Stimulated activated CD4-positive, alpha-beta T cell treated with anti-CD3 and anti-CD28 coated beads, TNF-alpha, amount 100 ng/mL, for 24 hours (primary cell): ENCODE data around the gene MPHOSPH6.
"Not testable (repeated sequence)": the region's sequence is repeated elsewhere in the genome, so short reads cannot be mapped to it uniquely, and the experiment has no call there.

ENCODE experiments used
- DNase-seq, 3 experiments: peaks; one replicate each; pipeline ENCODE4 v3.0.0-alpha.2; 2020; ENCODE audit warnings: low read depth in 3 of 3

Gene MPHOSPH6

DNA sequence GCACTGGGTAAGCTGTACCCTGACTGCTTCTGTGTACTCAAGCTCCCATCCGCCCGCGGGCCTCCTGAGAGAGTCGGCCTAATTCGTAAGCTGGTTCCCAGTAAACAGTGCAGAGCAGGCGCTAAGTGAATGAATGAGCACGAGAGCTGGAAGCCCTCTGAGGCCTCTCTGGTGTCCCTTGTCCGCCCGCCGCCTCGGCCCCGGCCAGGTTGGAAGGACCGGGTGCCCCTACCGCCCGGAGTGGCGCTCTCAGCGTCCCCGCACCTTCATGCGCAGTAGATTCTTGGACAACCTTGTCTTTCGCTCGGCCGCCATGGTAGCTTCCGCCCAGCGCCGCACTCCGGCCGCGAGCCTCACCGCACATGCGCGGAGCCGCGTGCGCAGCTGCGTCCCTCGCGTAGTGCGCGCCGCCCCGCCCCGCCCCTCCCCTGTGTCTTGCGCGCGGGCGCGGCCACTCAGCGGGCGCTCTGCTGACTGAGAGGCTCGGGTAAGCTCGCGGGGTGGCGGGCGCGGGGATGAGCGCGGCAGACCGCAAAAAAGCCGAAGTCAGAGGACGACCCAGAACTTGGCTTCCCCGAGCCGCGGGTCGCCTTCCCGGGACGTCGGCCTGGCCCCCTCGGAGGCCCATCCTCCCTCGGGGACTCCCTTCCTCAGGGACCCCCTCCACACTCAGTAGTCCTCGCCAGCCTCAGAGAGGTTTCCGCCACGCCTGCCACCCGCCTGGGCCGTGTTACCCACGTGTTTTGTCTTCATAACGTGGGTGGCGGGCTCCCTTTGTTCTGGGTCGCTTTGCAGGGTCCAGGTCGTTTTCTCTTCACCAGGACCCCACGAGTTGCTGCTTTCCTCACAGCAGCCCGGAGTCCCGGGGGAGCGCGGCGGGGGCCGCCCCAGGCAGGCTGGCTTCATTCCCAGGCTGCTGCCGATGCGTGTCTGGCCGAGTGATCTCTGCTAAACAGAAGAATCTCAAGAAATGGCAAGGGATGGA, at the start of gene MPHOSPH6:
TSS of gene MPHOSPH6 (minus strand) at position 364 of the 985 bp plus-strand sequence. CDS start at position 315, 49 bp downstream.
- DNase-seq: peak; percentile 81 to 88 (median 81)

- no peak for DNase-seq
Measured at GRCh38 chr16:82219298-82219697, 49.3 kb upstream of the MPHOSPH6 start.

- not testable (repeated sequence) for DNase-seq
Measured at GRCh38 chr16:82209314-82209713, 39.3 kb upstream of the MPHOSPH6 start.

DNA sequence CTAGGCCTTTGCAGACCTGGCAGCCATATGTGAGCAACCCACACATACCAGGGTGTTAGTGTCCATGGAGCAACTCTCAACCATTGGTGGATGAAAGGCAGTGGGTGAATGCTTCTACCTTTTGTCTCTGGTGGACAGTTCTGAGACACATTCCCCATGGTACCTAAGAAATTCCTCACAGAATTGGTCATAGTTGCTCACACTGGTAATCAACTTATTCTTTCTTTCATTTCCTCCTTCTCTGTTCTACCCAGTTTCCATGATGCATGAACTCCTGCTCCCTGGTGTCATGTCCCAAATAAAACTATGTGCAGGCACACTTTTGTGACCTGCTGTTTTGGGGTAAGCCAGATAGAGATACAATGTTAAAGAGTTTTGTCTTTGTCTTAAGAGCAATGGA, 33.2 kb upstream of the MPHOSPH6 start:
- no peak for DNase-seq

- DNase-seq: no peak
Measured at GRCh38 chr16:82201926-82202325, 31.9 kb upstream of the MPHOSPH6 start.

- no peak for DNase-seq
Measured at GRCh38 chr16:82201351-82201750, 31.3 kb upstream of the MPHOSPH6 start.

DNA sequence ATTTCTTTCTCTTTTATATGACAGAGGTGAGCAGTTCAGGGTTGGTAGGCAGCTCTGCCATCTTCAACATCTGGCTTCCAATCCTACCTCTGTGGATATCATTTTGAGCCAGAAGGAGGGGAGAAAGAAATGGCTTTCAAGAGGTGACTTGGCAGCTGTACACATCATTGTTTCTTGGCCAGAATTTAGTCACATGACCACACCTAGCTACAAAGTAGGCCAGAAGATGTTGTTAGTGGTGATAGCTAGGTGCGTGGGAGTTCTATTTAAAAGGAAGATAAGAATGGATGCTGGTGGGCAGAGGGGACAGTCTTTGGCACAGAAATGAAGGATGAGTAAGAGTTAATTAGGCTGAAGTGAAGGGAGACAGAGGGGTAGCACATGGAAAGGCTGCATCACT, 29.2 kb upstream of the MPHOSPH6 start:
- DNase-seq: no peak

- DNase-seq: no peak
Measured at GRCh38 chr16:82197540-82198240, 27.7 kb upstream of the MPHOSPH6 start.

DNA sequence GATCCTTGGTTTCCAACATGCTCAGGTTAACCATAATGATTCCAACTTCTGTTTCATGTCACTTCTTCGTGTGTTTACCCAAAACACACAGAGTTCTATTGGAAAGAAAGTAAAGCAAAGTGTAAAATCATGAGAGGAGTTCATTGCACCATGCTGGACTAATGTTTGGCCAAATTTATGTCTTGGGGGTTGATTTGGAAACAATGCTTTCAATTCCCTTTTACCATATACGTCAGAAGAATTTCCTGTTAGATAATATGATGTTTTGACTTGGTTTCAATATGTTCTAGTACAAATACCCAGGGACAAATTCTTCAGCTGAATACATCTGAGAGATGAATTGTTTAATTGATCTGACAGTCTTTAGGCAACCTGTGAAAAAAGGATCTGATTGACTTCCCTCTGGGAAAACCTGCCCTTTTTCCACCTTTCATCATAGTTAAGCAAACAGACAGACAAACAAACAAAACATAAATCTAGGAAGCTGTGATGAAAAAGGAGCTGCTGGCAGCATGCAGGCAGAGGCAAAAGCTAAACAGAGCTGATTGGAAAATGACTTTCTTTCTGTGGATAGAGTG, 26.0 kb upstream of the MPHOSPH6 start:
- DNase-seq: no peak

DNA sequence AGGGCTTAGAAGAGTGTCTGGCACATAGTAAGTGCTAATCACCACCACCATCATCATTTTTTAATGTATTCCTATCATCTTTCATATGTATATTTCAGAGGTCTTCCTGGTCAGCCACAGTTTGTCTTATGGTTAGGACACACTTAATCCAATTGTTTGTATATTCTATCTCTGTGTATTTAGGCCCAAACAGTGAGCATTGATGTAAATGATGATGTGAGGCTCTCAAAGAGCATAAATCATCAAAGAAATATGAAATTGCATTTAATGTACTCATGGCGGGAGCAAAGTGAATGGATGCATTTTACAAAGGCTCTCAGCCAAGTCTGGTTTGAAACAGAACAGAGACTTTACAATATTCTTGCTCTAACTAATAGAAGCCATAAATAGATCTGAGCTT, 24.1 kb upstream of the MPHOSPH6 start:
- no peak for DNase-seq

GRCh38 chr16:82192665-82193064, 22.6 kb upstream of the MPHOSPH6 start:
- peak in 2 of 3 experiments; percentile 1 to 21 for DNase-seq

DNA sequence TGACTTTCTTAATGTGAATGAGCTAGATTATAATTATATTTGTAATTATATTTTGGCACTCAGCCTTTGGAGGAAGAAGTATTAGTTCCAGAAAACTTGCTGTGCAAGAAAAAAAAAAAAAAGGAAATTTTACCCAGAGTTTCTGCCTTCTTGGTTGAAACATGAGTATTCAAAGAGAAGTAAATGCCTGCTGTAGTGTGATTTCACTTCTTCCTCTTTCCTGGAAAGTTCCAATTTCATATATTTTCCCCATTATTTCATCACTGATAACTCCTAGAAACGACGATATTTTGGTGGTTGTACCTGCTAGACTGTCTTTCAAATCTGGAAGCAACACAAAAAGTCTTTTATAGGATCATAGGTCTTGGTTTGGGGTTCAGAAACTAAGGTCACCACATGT, 20.4 kb upstream of the MPHOSPH6 start:
- DNase-seq: no peak

GRCh38 chr16:82187829-82188228, 17.8 kb upstream of the MPHOSPH6 start:
- DNase-seq: no peak

- no peak for DNase-seq
Measured at GRCh38 chr16:82185012-82185411, 15.0 kb upstream of the MPHOSPH6 start.

GRCh38 chr16:82184213-82184612, 14.2 kb upstream of the MPHOSPH6 start:
- no peak for DNase-seq

GRCh38 chr16:82183004-82183397, 13.0 kb upstream of the MPHOSPH6 start:
- DNase-seq: no peak

DNA sequence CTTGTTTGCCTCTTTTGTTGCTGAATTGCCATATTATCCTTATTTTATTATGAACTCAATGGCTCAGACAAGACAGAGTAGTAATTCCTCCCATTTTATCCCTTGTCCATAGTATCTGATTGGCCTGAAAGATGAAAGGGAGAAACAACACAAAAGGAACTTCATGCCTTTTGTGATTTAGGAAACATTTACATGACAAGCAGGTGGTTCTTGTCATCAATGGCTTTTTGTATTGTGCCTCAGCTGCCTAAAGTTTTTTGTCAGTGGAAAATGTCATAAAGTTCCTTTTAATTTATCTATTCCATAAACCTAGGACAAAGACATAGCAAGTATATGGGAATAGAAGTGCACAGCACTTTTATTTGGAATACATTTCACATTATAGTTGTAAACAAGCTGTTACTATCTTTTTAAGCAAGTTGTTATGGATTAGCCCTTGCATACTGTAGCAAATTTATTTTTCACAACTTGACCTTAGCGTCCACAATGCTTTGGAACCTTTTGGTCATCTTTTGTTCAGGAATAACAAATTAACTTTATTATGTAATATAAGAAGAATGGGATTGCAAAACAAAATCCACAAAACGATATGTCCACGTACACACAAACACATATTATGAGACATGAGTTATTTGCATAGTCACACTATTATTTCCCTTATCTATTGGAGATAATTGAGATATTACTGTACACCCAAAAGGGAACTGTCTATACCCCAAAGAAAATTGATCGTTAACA, 12.4 kb upstream of the MPHOSPH6 start:
- DNase-seq: no peak

GRCh38 chr16:82181461-82182185, 11.6 kb upstream of the MPHOSPH6 start:
- DNase-seq: no peak

- no peak for DNase-seq
Measured at GRCh38 chr16:82178352-82178751, 8.3 kb upstream of the MPHOSPH6 start.

DNA sequence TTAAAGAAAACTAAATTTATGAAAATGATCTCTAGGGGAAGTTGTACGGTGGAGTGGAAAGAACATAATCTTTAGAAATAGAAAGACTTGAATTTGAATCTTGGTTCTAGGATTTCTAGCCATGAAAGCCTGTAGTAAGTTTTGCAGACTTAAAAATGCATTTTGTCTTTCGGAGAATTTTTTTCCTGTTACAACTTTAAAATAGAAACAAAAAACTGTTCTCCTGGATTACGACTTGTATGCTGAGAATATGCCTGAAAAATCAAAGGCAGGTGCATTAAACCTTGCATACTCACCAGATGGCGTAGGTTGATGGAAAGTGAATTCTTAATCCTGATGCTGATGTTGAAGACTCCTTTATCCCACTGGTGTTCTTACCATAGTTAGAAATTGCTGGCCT, 7.5 kb upstream of the MPHOSPH6 start:
- DNase-seq: no peak

DNA sequence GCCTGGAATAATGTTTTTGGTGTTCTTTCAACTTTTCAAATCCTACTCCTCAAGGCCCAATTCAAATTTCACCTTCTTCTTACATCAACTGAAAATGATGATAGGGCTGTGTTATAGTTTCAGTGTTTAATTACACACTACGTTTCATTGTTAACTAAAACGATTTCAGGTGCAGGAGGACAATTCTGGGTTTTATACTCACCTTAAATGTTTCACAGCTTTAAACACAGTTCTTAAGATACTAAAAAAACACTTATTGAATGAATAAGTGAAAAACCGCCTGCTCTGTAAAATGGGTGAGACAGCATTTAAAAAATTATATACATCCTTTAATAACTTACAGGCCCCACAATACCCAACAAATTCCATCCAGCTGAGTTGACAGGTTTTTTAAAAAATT, 6.2 kb upstream of the MPHOSPH6 start:
- no peak for DNase-seq
